Astrocyte of the spinal cord (primary cell): ENCODE measurements around the gene SLC4A3.
A peak's percentile ranks its signal among the peaks of the same experiment; 100 is the strongest.

Experiments used
- DNase-seq: peaks from one replicate; pipeline ENCODE4 v3.0.0; 2011; ENCODE audit warnings: low read depth, low spot score
- H3K4me3 ChIP-seq: 2 replicates; pipeline ENCODE4 v1.5.1; 2011; ENCODE audit warnings: low read depth, mild to moderate bottlenecking, low read length, moderate library complexity
- in situ Hi-C: cut with HindIII; loops from 2 replicates; pipeline ENCODE4 v1.10.0; 2017; ENCODE audit warnings: low sequenced_read_pairs
- TF ChIP-seq, protein P1 (sequence below): IDR thresholded peaks from 2 replicates; pipeline ENCODE4 v1.5.1; 2012; ENCODE audit warnings: low read depth, mild to moderate bottlenecking, low read length, inconsistent platforms

The SLC4A3 gene, protein sequence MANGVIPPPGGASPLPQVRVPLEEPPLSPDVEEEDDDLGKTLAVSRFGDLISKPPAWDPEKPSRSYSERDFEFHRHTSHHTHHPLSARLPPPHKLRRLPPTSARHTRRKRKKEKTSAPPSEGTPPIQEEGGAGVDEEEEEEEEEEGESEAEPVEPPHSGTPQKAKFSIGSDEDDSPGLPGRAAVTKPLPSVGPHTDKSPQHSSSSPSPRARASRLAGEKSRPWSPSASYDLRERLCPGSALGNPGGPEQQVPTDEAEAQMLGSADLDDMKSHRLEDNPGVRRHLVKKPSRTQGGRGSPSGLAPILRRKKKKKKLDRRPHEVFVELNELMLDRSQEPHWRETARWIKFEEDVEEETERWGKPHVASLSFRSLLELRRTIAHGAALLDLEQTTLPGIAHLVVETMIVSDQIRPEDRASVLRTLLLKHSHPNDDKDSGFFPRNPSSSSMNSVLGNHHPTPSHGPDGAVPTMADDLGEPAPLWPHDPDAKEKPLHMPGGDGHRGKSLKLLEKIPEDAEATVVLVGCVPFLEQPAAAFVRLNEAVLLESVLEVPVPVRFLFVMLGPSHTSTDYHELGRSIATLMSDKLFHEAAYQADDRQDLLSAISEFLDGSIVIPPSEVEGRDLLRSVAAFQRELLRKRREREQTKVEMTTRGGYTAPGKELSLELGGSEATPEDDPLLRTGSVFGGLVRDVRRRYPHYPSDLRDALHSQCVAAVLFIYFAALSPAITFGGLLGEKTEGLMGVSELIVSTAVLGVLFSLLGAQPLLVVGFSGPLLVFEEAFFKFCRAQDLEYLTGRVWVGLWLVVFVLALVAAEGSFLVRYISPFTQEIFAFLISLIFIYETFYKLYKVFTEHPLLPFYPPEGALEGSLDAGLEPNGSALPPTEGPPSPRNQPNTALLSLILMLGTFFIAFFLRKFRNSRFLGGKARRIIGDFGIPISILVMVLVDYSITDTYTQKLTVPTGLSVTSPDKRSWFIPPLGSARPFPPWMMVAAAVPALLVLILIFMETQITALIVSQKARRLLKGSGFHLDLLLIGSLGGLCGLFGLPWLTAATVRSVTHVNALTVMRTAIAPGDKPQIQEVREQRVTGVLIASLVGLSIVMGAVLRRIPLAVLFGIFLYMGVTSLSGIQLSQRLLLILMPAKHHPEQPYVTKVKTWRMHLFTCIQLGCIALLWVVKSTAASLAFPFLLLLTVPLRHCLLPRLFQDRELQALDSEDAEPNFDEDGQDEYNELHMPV

DNA sequence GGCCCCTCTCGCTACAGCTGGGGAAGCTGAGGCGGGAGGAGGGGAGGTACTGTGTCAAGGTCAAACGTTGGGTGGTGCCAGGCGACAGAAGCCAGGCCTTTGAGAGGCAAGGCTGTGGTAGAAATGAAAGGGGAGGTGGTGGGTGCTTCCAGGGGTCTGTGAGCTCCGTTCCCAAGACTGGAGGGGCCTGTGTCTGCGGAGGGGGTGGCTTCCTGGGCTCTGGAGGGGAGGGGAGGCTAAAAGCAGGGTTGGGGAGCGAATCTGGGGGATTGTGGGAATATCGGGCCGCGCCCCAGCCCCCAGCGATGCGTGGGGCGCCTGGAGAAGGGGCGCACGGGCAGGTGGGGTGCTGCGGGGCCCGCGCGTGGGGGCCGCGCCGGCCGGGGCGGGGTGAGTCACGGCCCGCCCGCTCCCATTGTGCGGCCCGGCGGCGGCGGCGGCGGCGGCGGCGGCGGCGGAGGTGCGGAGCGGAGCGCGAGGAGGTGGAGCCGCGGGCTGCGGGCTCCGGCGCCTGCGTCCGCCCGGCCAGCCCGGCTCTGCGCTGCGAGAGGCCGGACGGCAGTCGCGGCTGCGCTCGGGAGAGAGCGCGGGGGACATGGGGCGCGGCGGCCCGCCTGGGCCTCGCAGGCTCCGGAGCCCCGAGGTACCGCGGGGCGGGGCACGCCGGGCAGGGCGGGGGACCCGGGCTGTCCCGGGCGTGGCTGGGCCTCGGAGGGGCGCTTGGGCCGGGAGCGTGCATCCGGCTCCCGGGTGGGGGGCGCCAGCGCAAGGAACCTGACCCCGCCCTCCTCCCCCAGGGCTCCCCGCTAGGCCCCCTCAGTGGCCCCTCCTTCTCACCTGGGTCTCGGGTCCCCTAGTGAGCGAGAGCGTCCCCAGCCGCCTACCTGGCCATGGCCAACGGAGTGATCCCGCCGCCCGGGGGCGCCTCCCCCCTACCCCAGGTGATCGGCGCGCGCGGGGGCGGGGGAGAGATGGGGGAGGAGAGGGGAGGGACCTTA, at the start of gene SLC4A3:
SLC4A3 (plus strand) TSS at position 528 of the 998 bp plus-strand sequence; CDS start at position 891, 363 bp downstream.
- peak within 1 kb of the TSS; percentile 55 for H3K4me3 ChIP-seq
- in situ Hi-C loops = no loop called here
- TF ChIP-seq, protein P1, sequence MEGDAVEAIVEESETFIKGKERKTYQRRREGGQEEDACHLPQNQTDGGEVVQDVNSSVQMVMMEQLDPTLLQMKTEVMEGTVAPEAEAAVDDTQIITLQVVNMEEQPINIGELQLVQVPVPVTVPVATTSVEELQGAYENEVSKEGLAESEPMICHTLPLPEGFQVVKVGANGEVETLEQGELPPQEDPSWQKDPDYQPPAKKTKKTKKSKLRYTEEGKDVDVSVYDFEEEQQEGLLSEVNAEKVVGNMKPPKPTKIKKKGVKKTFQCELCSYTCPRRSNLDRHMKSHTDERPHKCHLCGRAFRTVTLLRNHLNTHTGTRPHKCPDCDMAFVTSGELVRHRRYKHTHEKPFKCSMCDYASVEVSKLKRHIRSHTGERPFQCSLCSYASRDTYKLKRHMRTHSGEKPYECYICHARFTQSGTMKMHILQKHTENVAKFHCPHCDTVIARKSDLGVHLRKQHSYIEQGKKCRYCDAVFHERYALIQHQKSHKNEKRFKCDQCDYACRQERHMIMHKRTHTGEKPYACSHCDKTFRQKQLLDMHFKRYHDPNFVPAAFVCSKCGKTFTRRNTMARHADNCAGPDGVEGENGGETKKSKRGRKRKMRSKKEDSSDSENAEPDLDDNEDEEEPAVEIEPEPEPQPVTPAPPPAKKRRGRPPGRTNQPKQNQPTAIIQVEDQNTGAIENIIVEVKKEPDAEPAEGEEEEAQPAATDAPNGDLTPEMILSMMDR = no peak
- DNase-seq = no peak

DNA sequence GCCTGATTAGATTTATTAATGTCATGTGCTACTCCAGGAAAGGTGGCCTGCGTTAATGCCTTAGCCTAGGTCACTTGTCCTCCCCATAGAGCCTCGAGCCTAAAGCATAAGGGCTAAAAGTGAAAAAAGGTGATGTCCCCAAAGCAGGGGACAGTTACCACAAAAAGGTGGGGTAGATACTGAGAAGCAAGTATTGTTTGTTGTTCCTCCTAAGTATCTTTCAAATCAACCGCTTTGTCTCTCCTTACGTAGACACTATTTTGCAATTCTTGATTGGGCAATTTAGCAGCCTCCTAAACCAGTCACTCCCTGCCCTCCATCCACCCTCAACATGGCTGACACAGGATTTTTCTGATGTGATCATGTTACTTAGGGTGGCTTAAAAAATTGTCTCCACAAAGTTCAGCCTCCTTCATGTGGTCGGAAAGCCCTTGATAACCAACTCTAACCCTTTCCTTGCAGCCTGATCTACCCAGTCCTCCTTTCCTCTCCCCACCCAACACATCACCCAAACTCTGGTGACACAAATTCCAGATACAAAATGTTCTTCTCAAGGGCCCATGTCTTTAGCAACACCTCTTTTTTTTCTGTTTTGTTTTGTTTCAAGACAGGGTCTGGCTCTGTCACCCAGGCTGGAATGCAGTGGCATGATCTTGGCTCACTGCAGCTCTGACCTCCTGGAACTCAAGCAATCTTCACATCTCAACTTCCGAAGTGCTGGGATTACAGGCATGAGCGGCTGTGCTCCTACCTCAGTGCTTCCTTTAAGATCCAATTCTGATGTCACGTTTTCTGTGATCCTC, 48.4 kb upstream of the SLC4A3 start:
- no peak overlapping the region for H3K4me3 ChIP-seq
- DNase-seq = no peak
- in situ Hi-C loops = no loop called here
- TF ChIP-seq, protein P1 = no peak

DNA sequence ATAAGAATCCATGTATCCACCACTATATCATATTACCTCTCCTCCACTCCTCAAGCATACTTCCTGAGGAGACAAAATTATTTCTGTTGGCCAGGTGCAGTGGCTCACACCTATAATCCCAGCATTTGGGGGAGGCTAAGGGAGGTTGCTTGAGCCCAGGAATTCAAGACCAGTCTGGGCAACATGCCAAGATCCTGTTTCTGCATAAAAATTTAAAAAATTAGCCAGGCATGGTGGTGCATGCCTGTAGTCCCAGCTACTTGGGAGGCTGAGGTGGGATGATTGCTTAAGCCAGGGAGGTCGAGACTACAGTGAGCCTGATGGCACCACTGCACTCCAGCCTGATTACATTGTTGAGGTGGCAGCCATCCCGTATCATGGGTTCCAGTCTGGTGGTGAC, 46.1 kb upstream of the SLC4A3 start:
- no peak for DNase-seq
- TF ChIP-seq, protein P1 = no peak
- H3K4me3 ChIP-seq = no peak overlapping the region
- in situ Hi-C loops = no loop called here

DNA sequence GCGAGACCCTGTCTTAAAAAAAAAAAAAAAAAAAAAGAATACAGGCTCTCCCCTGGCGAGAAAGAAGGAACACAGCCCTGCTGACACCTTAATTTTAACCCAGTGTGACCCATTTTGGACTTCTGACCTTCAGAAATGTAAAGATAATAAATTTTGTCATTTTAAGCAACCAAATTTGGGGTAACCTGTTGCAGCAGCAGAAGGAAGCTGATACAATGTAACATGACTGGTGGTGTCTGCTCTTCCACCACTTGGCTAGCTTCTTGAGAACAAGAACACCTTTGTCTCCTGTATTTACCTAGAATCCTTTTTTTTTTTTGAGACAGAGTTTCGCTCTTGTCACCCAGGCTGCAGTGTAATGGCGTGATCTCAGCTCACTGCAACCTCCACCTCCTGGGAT, 36.3 kb upstream of the SLC4A3 start:
- H3K4me3 ChIP-seq = no peak overlapping the region
- in situ Hi-C loops = no loop called here
- no peak for DNase-seq
- TF ChIP-seq, protein P1 = no peak

DNA sequence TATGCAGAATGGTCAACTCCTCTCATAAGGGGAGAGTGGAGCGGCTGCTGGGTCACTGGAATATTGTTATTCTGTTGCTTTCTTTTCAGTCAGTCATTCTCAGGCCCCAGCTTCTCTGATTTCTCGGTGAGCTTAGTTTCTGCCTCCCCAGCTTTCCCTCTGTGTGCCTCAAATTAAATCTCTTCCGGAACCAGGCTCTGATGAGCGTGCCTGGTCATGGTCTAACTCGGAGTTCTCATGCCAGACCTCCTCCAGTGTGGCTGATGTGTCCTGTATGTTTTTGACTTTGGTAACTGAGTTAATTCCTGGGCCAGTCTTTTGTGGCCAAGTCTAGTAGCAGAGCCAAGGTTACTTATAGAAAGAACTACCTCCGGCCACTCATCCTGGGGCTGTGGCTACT, 34.7 kb upstream of the SLC4A3 start:
- no peak overlapping the region for H3K4me3 ChIP-seq
- in situ Hi-C loops = no loop called here
- no peak for DNase-seq
- TF ChIP-seq, protein P1 = no peak
